K562 (cell line): ENCODE measurements around the gene CYP26A1. TPM values are rescaled to one million over a fixed set of nuclear protein-coding genes. Genes with fewer than 3 reads are reported as not detected.

ENCODE experiments used
- ATAC-seq: fragments of 200-7000 bp; cut with Tn5 transposase; 3 replicates; pipeline ENCODE4 v1.9.1; 2020; ENCODE audit warnings: moderate library complexity
- BruUV-seq: library from RNA; stranded (reverse); fragments of 400-500 nt; replicated peaks from 2 replicates; lab custom pipeline; 2021; lab: Mats Ljungman, UMichigan
- CTCF ChIA-PET: fragments of 300-600 bp; formaldehyde crosslinking; extraction: SDS; loops from one replicate; lab custom pipeline; 2021; ENCODE audit warnings: low intra/inter-chr PET ratio; lab: Yijun Ruan, JAX
- POLR2A ChIA-PET: fragments of 300-600, 350-650 bp; sonication (Branson Sonifier 250); formaldehyde crosslinking; extraction: SDS; loops from one replicate; lab custom pipeline; 2021; ENCODE audit warnings: antibody characterized with exemption, inconsistent platforms; lab: Yijun Ruan, JAX
- DNase-seq, 4 experiments: peaks; one replicate each; pipeline versions ENCODE4 v3.0.0 to v3.0.0-alpha.2; 2011 to 2018; ENCODE audit warnings: low spot score in 3 of 4, mixed read lengths in 3 of 4; ENCODE audit errors: extremely low read depth in 1 of 4
- FAIRE-seq: peaks from 2 replicates; lab custom pipeline; 2011; peaks lifted over from hg19 to GRCh38; lab: Jason Lieb, UNC
- H2AFZ ChIP-seq: 2 replicates; pipeline ENCODE4 v1.6.0; 2011; ENCODE audit warnings: low read depth, low read length, control low read depth, inconsistent platforms
- H3K27ac ChIP-seq: fragments of 200-600 bp; 3 replicates; pipeline ENCODE4 v1.8.0; 2011; ENCODE audit warnings: low read depth, mild to moderate bottlenecking, control low read depth, inconsistent platforms, low read length, moderate library complexity, mixed read lengths; ENCODE audit errors: extremely low read depth
- H3K27me3 ChIP-seq, 2 experiments: fragments of 300-600 bp in 1 of 2; 2 replicates in 1 of 2; 3 replicates in 1 of 2; pipeline versions ENCODE4 v1.6.0 to v1.8.0; 2011; ENCODE audit warnings: inconsistent platforms in 2 of 2, low read length in 2 of 2, mild to moderate bottlenecking in 1 of 2, mixed read lengths in 1 of 2, moderate library complexity in 1 of 2; ENCODE audit not compliant: control insufficient read depth in 2 of 2, insufficient read depth in 2 of 2
- H3K36me3 ChIP-seq: fragments of 300-600 bp; 3 replicates; pipeline ENCODE4 v1.8.0; 2011; ENCODE audit warnings: mild to moderate bottlenecking, low read length, inconsistent platforms; ENCODE audit not compliant: control insufficient read depth, insufficient read depth
- H3K4me1 ChIP-seq, 2 experiments: fragments of 200-600 bp in 1 of 2; replicated peaks in 1 of 2; 2 replicates in 1 of 2; 3 replicates in 1 of 2; pipeline versions ENCODE4 v1.5.1 to v1.8.0; 2011; ENCODE audit warnings: inconsistent platforms in 2 of 2, low read length in 2 of 2, mild to moderate bottlenecking in 1 of 2, mixed read lengths in 1 of 2, moderate library complexity in 1 of 2; ENCODE audit not compliant: control insufficient read depth in 2 of 2, insufficient read depth in 2 of 2
- H3K4me2 ChIP-seq: 2 replicates; pipeline ENCODE4 v1.6.1; 2011; ENCODE audit warnings: low read length, control low read depth, inconsistent platforms, mixed read lengths; ENCODE audit not compliant: insufficient read depth
- H3K4me3 ChIP-seq: fragments of 200-600 bp; sonication (generic), shearing (Covaris generic); 2 replicates; pipeline ENCODE4 v1.5.1; 2016; ENCODE audit warnings: control low read depth, inconsistent platforms
- H3K79me2 ChIP-seq: fragments of 200-600 bp; 3 replicates; pipeline ENCODE4 v1.8.0; 2011; ENCODE audit warnings: low read length, inconsistent platforms; ENCODE audit not compliant: control insufficient read depth, insufficient read depth
- H3K9ac ChIP-seq, 2 experiments: 2 replicates each; pipeline versions ENCODE4 v1.6.0 to v1.6.1; 2011; ENCODE audit warnings: low read depth in 2 of 2, low read length in 2 of 2, control low read depth in 1 of 2, inconsistent platforms in 1 of 2, mild to moderate bottlenecking in 1 of 2, mixed read lengths in 1 of 2; ENCODE audit not compliant: insufficient read depth in 1 of 2
- H3K9me1 ChIP-seq: one replicate; pipeline ENCODE4 v1.6.0; 2011; ENCODE audit warnings: inconsistent platforms, mild to moderate bottlenecking, low read length, moderate library complexity; ENCODE audit not compliant: control insufficient read depth, insufficient read depth
- H3K9me3 ChIP-seq: replicated peaks from 2 replicates; pipeline ENCODE4 v1.5.1; 2011; ENCODE audit warnings: low read depth, low read length, inconsistent platforms; ENCODE audit not compliant: control insufficient read depth, insufficient read depth
- H4K20me1 ChIP-seq: replicated peaks from 2 replicates; pipeline ENCODE4 v1.6.1; 2011; ENCODE audit warnings: low read length, inconsistent platforms, mixed read lengths; ENCODE audit not compliant: control insufficient read depth, insufficient read depth
- FOXP1 ChIP-seq: sonication (generic); formaldehyde crosslinking; IDR thresholded peaks from 2 replicates; pipeline ENCODE4 v1.8.0; 2022; ENCODE audit warnings: mild to moderate bottlenecking, missing genetic modification reagents
- POLR2G ChIP-seq: fragments of 200-400 bp; formaldehyde crosslinking; IDR thresholded peaks from 2 replicates; pipeline ENCODE4 v1.6.1; 2017; ENCODE audit warnings: low read depth, mild to moderate bottlenecking, antibody characterized with exemption, low read length, moderate library complexity
- RBM22 ChIP-seq: fragments of 200-400 bp; formaldehyde crosslinking; IDR thresholded peaks from 2 replicates; pipeline ENCODE4 v1.6.1; 2018; ENCODE audit warnings: low read length, low read depth; ENCODE audit not compliant: poor library complexity, severe bottlenecking
- WGBS: fragments of 100-300 bp; shearing (Covaris generic); methylation state at CpG from one replicate; pipeline ENCODE4 v1.1.6; 2016; ENCODE audit warnings: low coverage, mixed read lengths; ENCODE audit not compliant: insufficient coverage; ENCODE audit errors: missing lambda C conversion rate; 5-methylcytosine and 5-hydroxymethylcytosine counted together
- in situ Hi-C: fragments of 300-500 bp; cut with MboI; formaldehyde crosslinking; loops from 4 replicates; pipeline ENCODE4 v1.15.0; 2018; ENCODE audit warnings: inconsistent platforms, mixed read lengths
- intact Hi-C: fragments of 100-400 bp; cut with micrococcal nuclease; formaldehyde crosslinking; loops from 2 replicates; pipeline ENCODE4 v1.14.2; 2022
- polyA plus RNA-seq, 8 experiments: library from polyadenylated mRNA; depleted of rRNA in 4 of 8; stranded (reverse) in 5 of 8; unstranded in 3 of 8; fragments of >200 nt; fragmentation: Nextera tagmentation in 2 of 8; fragmentation: Illumina TruSeq in 1 of 8; extraction: Ambion mirVana in 2 of 8; extraction: Trizol in 1 of 8; gene quantifications; 2 replicates each; pipeline versions ENCODE4 v1.2.1 to v1.2.3, GENCODE V29; 2011 to 2014; ENCODE audit warnings: inconsistent platforms in 1 of 8, missing spikeins in 1 of 8
- total RNA-seq, 7 experiments: library from RNA; depleted of rRNA in 6 of 7; stranded (reverse); fragments of >200 nt in 6 of 7; fragmentation: Illumina TruSeq in 2 of 7; extraction: Trizol in 2 of 7; gene quantifications; 2 replicates each; pipeline versions ENCODE4 v1.2.1 to v1.2.3, GENCODE V29; 2011 to 2021; ENCODE audit warnings: low replicate concordance in 1 of 7

Gene CYP26A1
- total and polyA plus RNA-seq, 9 of the 15 experiments (the other 6 are each of a cell fraction or from before 2014, with no cell fraction given) = 0.11 to 5.1 (median 1.6) TPM

- Histone ChIP-seq H2AFZ (no peak within 1 kb of the TSS), H3K9ac (no peak within 1 kb of the TSS), H3K4me2 (no peak within 1 kb of the TSS), H3K4me3 (no peak within 1 kb of the TSS), H3K4me1 (no peaks in the 10 kb centered on the region; a peak in 1 of 5 replicates), H3K36me3 (peaks cover 28% of the 10 kb centered on the region; the same call in 2 of the 3 replicates), H3K27me3 (no peaks in the 10 kb centered on the region), H3K79me2 (no peaks in the 10 kb centered on the region), H3K27ac (no peak within 1 kb of the TSS), H4K20me1 (no peaks in the 10 kb centered on the region), H3K9me3 (peaks cover 6% of the 10 kb centered on the region; the same call in 1 of the 2 replicates), H3K9me1 (no peaks in the 10 kb centered on the region)
- ChIA-PET POLR2A (interaction anchor here (0.5 kb wide), 1 partner anchor 12 kb away, joined by 4 read pairs; no protein-coding TSS in a partner anchor), CTCF (no interaction called here)
- intact Hi-C loops (no loop called here), in situ Hi-C loops (no loop called here)
- peak; percentile 34 for TF ChIP-seq RBM22
- 0 out of 2 replicates have a peak, but pooled peaks have one; percentile 6 for TF ChIP-seq POLR2G
- no peak for TF ChIP-seq FOXP1 (CRISPR knock-in tag)
- no TSS peak for BruUV-seq
- ATAC-seq = no peak
- FAIRE-seq = no peak
- DNase-seq = no peak
- WGBS = 93% methylated on average over 18 of the region's 67 CpGs
Measured at GRCh38 chr10:93059975-93060886, 13.5 kb upstream of the CYP26A1 start, which contains the start of gene CYP26C1. Gene CYP26C1 (plus strand): TSS chr10:93060798. CDS start chr10:93061264, 466 bp downstream.
